K562 (cell line): Measurements from ENCODE around the gene USP8. TPM values are rescaled to one million over a fixed set of nuclear protein-coding genes. Genes with fewer than 3 reads are reported as not detected.

ENCODE experiments used
- DDX20 ChIP-seq: fragments of 450-650 bp; IDR thresholded peaks from 2 replicates; pipeline ENCODE4 v1.6.1; 2016; ENCODE audit warnings: missing genetic modification characterization, low read depth, mild to moderate bottlenecking, missing compliant biosample characterization, moderate library complexity
- SMARCE1 ChIP-seq: fragments of 450-650 bp; IDR thresholded peaks from 2 replicates; pipeline ENCODE4 v1.7.1; 2016; ENCODE audit warnings: mild to moderate bottlenecking
- TOE1 ChIP-seq, 2 experiments: fragments of 450-650 bp in 1 of 2; sonication (generic) in 1 of 2; formaldehyde crosslinking in 1 of 2; IDR thresholded peaks; 2 replicates each; pipeline versions ENCODE4 v1.7.1 to v1.8.0; 2016 to 2022; ENCODE audit warnings: borderline replicate concordance in 2 of 2, mild to moderate bottlenecking in 2 of 2, antibody characterized with exemption in 1 of 2, inconsistent platforms in 1 of 2, low read depth in 1 of 2, missing genetic modification reagents in 1 of 2, moderate library complexity in 1 of 2
- U2AF1 ChIP-seq: fragments of 200-400 bp; formaldehyde crosslinking; optimal IDR thresholded peaks from 2 replicates; pipeline ENCODE3; 2017; ENCODE audit warnings: mild to moderate bottlenecking, low read depth, low read length, moderate library complexity
- ZNF316 ChIP-seq: fragments of 450-650 bp; IDR thresholded peaks from 2 replicates; pipeline ENCODE4 v1.6.1; 2016
- ZNF707 ChIP-seq: fragments of 250-450 bp; sonication (Bioruptor Pico); conservative IDR thresholded peaks from 2 replicates; pipeline ENCODE4 v1.8.0; 2022; ENCODE audit warnings: inconsistent platforms, mild to moderate bottlenecking, moderate library complexity
- polyA plus RNA-seq, 8 experiments: library from polyadenylated mRNA; depleted of rRNA in 4 of 8; stranded (reverse) in 5 of 8; unstranded in 3 of 8; fragments of >200 nt; fragmentation: Nextera tagmentation in 2 of 8; fragmentation: Illumina TruSeq in 1 of 8; extraction: Ambion mirVana in 2 of 8; extraction: Trizol in 1 of 8; gene quantifications; 2 replicates each; pipeline versions ENCODE4 v1.2.1 to v1.2.3, GENCODE V29; 2011 to 2014; ENCODE audit warnings: inconsistent platforms in 1 of 8, missing spikeins in 1 of 8
- total RNA-seq, 7 experiments: library from RNA; depleted of rRNA in 6 of 7; stranded (reverse); fragments of >200 nt in 6 of 7; fragmentation: Illumina TruSeq in 2 of 7; extraction: Trizol in 2 of 7; gene quantifications; 2 replicates each; pipeline versions ENCODE4 v1.2.1 to v1.2.3, GENCODE V29; 2011 to 2021; ENCODE audit warnings: low replicate concordance in 1 of 7
- TF ChIP-seq, protein P1 (sequence below): fragments of 450-650 bp; IDR thresholded peaks from 2 replicates; pipeline ENCODE4 v1.6.1; 2018; ENCODE audit not compliant: partially characterized antibody
- TF ChIP-seq, protein P2 (sequence below): sonication (generic); formaldehyde crosslinking; IDR thresholded peaks from 2 replicates; pipeline ENCODE4 v1.8.1; 2023; ENCODE audit warnings: mild to moderate bottlenecking, missing genetic modification reagents
- TF ChIP-seq, protein P3 (sequence below), 3 experiments: fragments of 200-800 bp in 1 of 3; sonication (Bioruptor generic) in 1 of 3; sonication (generic) in 1 of 3; formaldehyde crosslinking in 1 of 3; IDR thresholded peaks; 2 replicates each; pipeline versions ENCODE4 v1.6.1 to v1.8.0; 2016 to 2022; ENCODE audit warnings: mild to moderate bottlenecking in 2 of 3, missing compliant biosample characterization in 2 of 3, missing genetic modification characterization in 2 of 3, missing genetic modification reagents in 1 of 3
- TF ChIP-seq, protein P4 (sequence below): IDR thresholded peaks from 2 replicates; pipeline ENCODE4 v1.6.1; 2011; ENCODE audit not compliant: insufficient read length; ENCODE audit errors: extremely low read depth

Gene USP8
- total and polyA plus RNA-seq, 9 of the 15 experiments (the other 6 are each of a cell fraction or from before 2014, with no cell fraction given): 35.1 to 58.4 (median 46.1) TPM

DNA sequence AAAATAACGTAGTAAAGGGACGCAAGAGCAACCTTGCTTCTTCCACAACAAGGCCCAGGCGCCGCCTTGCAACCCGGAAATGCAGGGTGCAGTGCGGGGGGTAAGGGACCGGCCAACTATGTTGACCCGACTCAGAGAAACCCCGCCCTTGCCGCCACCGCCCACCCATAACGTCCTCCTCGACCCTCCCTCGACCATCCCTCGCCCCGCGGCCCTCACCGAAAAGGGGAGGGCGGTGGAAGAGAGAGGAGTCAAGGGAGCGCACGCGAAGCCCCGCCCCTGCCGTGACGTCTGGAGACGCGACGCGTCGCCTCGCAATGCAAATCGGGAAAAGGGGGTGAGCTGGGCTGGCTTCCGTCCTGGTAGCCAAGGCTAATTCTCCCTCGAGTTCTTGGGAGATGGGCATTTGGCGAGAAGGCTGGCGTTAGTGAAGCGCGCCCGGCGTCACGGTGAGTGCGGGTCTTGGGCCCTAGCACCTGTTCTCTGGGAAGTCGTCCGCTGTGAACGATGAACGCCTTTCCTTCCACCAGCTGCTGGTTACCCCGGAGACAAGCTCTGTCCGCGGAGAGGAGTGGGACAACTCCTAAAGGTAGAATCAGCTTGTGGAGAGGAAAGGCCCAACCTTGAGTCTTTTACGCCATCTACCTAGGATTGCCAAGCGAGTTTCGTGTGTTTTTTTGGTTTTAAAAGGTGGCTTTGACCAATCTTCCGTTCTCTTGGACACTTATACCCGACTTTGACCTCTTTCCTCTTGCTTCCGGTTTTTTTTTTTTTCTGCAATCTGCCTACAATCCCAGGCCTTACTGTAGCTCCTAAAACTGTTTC is at the start of gene USP8 (continued):
- TF ChIP-seq, protein P1, sequence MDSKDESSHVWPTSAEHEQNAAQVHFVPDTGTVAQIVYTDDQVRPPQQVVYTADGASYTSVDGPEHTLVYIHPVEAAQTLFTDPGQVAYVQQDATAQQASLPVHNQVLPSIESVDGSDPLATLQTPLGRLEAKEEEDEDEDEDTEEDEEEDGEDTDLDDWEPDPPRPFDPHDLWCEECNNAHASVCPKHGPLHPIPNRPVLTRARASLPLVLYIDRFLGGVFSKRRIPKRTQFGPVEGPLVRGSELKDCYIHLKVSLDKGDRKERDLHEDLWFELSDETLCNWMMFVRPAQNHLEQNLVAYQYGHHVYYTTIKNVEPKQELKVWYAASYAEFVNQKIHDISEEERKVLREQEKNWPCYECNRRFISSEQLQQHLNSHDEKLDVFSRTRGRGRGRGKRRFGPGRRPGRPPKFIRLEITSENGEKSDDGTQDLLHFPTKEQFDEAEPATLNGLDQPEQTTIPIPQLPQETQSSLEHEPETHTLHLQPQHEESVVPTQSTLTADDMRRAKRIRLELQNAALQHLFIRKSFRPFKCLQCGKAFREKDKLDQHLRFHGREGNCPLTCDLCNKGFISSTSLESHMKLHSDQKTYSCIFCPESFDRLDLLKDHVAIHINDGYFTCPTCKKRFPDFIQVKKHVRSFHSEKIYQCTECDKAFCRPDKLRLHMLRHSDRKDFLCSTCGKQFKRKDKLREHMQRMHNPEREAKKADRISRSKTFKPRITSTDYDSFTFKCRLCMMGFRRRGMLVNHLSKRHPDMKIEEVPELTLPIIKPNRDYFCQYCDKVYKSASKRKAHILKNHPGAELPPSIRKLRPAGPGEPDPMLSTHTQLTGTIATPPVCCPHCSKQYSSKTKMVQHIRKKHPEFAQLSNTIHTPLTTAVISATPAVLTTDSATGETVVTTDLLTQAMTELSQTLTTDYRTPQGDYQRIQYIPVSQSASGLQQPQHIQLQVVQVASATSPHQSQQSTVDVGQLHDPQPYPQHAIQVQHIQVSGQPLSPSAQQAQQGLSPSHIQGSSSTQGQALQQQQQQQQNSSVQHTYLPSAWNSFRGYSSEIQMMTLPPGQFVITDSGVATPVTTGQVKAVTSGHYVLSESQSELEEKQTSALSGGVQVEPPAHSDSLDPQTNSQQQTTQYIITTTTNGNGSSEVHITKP: no peak
- TF ChIP-seq, protein P2, sequence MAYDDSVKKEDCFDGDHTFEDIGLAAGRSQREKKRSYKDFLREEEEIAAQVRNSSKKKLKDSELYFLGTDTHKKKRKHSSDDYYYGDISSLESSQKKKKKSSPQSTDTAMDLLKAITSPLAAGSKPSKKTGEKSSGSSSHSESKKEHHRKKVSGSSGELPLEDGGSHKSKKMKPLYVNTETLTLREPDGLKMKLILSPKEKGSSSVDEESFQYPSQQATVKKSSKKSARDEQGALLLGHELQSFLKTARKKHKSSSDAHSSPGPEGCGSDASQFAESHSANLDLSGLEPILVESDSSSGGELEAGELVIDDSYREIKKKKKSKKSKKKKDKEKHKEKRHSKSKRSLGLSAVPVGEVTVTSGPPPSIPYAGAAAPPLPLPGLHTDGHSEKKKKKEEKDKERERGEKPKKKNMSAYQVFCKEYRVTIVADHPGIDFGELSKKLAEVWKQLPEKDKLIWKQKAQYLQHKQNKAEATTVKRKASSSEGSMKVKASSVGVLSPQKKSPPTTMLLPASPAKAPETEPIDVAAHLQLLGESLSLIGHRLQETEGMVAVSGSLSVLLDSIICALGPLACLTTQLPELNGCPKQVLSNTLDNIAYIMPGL: no peak
- TF ChIP-seq ZNF316: no peak
- TF ChIP-seq, protein P3, sequence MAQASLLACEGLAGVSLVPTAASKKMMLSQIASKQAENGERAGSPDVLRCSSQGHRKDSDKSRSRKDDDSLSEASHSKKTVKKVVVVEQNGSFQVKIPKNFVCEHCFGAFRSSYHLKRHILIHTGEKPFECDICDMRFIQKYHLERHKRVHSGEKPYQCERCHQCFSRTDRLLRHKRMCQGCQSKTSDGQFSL (CRISPR knock-in tag; IDR thresholded peaks at IDR 0.05): peak; percentile 80
- TF ChIP-seq, protein P3 (tag; IDR thresholded peaks at IDR 0.05): no peak
- TF ChIP-seq, protein P4, sequence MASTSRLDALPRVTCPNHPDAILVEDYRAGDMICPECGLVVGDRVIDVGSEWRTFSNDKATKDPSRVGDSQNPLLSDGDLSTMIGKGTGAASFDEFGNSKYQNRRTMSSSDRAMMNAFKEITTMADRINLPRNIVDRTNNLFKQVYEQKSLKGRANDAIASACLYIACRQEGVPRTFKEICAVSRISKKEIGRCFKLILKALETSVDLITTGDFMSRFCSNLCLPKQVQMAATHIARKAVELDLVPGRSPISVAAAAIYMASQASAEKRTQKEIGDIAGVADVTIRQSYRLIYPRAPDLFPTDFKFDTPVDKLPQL: no peak
- TF ChIP-seq DDX20 (tag): no peak
- no peak for TF ChIP-seq U2AF1
- TF ChIP-seq SMARCE1: peak; percentile 31; the same call in 1 of the 2 replicates
- peak; percentile 45; the same call in 1 of the 2 replicates for TF ChIP-seq TOE1 (IDR thresholded peaks at IDR 0.05; ENCODE audit: borderline replicate concordance)
- TF ChIP-seq TOE1 (CRISPR knock-in tag; IDR thresholded peaks at IDR 0.05; ENCODE audit: borderline replicate concordance, low read depth): no peak
- no peak for TF ChIP-seq ZNF707 (CRISPR knock-in tag)
